HG03175 (cell line): ENCODE measurements around the gene ZNF292.
"Not testable (repeated sequence)": the region's sequence is repeated elsewhere in the genome, so short reads cannot be mapped to it uniquely, and the experiment has no call there.

Experiments used
- ATAC-seq: cut with Tn5 transposase; IDR thresholded peaks from one replicate; pipeline ENCODE4 v1.9.1; 2021; ENCODE audit warnings: mild to moderate bottlenecking, moderate library complexity; ENCODE audit not compliant: unreplicated experiment

Gene ZNF292

DNA sequence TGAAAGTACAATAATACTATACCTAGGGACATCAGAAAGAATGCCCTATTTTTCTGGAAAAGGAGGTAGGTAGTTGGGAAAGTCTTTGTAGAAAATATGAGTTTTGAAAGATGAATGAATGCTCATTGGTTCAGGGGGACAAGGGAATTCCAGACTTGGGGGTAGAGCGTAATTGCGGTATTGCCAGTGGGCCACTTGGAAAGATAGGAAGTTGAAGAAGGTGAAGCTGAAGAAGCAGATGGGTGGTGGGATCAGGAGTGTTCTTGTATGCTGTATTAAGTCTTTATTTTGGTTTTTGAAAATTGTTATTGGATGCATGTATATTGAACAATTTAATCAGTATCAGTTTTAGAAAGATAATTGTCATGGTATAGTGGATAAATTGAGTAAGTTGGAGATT, 109.1 kb downstream of the ZNF292 start:
- ATAC-seq: no peak

- no peak for ATAC-seq
These were observed 119.4 kb downstream of the ZNF292 start for GRCh38 chr6:87274660-87275274.

DNA sequence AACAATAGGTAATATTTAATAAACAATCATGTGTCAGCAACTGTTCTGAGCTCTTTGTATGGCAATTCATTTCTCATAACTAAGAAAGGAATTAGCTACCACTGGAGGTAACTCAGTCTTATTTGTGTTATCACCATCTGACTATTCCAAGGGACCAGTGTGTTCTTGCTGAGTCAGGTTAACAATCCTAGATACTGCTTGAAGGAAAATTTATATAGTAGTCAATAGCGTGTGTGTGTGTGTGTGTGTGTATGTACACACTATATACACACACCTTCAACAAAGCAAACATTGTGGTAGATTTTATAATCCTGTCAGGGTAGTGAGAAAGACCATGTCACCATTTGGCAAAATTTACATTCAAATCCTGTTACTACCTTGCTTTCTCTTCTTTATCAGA, 121.3 kb downstream of the ZNF292 start:
- no peak for ATAC-seq

DNA sequence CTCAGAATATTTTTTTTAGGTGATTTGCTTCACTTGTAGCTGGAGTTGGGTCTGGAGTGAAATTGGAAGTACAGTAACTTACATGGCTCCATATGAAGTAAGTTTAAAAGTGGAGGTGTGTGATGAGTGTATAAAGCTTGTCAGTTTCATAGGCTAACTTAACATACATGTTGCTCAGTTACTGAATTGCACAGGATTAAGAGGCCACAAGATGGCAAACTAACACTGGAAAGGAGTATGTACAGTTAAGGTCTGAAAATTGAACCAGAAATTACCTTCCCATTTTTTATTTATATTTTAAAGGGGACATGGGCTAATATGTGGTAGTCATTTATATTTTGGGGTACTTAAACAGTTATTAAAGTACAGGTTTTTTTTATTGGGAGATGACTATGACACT, 121.8 kb downstream of the ZNF292 start:
- ATAC-seq: no peak

GRCh38 chr6:87279196-87279595, 123.8 kb downstream of the ZNF292 start:
- ATAC-seq: no peak

DNA sequence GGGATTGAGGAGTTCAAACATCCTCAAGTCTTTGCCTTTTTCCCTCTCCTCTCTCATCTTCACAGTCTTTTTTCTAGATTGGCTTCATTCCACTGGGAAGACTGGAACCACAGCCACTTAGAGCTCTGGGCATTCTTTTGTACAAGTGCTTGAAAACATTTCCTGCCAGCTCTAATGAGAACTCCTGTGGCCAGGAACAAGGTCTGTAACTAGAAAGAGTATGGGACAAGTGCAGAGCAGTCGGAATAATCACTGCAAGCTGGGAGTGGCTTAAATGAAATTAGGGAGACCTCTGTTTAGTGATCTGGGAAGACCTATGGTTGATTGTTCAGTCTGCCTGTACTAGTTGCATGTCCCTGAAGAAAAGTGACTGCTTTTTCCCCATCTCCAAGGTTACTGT, 126.1 kb downstream of the ZNF292 start:
- no peak for ATAC-seq

DNA sequence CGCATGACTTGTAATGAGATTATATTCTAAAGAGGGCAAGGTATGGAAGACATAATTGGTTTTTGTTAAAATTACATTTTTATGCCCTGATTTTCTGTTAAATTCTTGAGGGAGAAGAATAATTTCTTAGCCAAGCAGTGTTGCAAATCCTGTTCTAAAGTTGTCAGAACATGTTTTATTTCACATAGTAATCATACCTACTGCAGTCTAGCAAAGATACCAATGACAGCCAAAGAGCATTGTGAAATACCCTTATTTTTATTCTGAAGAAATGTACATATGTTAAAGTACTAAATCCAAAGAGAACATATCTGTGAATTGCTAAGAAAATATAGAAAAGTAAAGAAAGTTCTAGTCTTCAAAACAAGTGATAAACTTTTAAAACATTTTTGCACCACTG, 127.4 kb downstream of the ZNF292 start:
- no peak for ATAC-seq

DNA sequence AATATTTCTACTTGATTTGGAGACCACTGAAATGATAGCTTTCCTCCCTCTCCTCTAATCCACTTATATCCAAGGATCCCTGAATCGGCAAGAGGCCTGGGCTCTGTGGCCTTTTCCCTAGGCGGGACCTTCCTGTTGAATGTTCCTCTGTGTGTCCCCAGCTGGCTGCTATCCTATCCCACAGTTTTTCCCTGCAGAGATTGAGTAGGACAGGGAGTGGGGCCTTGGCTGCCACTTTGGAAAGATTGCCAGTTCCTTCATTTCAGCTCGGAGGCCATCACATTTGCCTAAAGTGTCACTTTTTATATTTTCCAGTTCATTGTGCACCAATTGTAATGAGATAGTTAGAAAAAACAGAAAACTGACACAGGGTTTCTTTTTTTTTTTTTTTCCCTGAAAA, 128.1 kb downstream of the ZNF292 start:
- no peak for ATAC-seq

GRCh38 chr6:87287251-87287650, 131.9 kb downstream of the ZNF292 start:
- ATAC-seq: no peak

DNA sequence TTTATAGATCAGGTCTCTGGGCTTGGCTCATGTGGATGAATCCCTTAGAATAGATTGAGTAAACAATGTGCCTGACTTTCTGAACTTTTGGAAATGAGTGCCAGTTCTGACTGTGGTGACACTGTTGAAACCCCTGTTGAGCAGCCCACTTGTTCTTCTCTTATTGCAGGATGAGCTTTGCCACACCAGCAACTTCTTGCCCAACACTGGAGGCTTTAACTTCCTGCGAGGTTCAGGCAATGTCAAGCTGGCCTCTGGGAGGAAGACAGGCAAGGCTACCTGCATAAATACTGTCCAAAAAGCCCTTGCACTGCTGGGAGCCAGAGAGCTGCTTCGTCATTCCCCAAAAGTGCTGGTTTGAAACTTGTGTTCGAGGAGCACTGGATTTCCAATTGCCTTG, 134.2 kb downstream of the ZNF292 start:
- no peak for ATAC-seq

GRCh38 chr6:87291883-87292282, 136.5 kb downstream of the ZNF292 start:
- ATAC-seq: no peak

DNA sequence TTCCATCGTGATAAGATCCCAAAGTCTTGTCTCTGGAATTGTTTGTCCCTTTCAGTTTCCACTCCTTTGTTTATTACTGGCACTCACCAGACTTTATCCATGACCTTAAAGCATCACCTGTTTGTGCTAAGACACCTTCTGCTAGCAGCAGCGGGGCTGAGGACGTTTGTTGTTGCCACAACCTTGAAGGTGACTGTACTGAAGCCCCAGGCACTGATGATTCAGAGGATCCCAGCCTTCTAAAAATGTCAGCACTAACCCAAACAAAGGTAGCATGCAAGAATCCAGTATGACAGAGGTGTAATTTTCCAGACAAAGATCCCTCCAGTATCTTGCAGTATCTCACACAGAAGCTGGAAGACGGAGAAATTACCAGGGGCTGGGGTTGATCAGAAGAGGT, 138.2 kb downstream of the ZNF292 start:
- no peak for ATAC-seq

DNA sequence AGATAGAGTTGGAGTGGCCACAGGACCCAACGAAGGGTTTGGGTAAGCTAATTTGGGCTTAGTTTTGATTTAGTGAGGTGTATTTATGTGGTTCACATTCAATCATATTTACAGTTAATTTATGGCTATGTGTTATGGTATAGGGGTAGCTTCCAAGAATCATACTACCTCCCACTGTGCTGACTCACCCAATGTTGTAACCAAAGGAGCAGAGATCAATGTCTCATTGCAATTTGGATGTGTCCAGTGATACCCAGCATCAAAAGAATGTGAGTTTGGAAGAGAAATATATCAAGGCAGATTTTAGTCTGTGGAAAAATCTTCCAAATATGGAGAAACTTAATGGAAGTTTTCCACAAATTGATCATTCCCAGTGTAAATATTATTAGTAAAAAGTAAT, 141.8 kb downstream of the ZNF292 start:
- ATAC-seq: no peak

DNA sequence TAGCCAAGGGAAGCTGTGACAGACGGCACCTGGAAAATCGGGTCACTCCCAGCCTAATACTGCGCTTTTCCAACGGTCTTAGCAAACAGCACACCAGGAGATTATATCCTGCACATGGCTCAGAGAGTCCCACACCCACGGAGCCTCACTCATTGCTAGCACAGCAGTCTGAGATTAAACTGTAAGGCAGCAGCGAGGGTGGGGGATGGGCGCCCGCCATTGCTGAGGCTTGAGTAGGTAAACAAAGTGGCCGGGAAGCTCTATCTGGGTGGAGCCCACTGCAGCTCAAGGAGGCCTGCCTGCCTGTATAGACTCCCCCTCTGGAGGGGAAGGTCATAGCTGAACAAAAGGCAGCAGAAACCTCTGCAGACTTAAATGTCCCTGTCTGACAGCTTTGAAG, 145.9 kb downstream of the ZNF292 start:
- not testable (repeated sequence) for ATAC-seq

DNA sequence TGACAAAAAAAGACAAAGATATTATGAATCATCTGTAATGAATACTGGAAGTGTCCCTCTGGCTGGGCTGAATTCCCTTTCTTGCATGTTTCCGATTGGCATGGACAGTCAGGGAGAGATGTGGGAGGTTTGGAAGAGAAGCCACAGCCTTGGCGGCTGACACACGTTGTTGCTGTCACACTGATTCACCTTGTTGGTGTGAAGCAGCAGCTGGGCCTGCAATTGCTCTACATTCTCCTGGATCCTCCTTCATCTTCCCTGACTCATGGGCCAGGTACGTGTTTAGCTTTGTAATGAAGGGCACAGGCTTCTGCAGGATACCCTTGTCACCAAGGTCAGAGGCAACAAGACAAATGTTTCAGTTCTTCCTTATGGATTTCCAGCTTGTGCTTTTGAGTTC, 153.6 kb downstream of the ZNF292 start:
- ATAC-seq: no peak

GRCh38 chr6:87312860-87313259, 157.5 kb downstream of the ZNF292 start:
- ATAC-seq: no peak
